ENCODE data around the gene PLCD3. TPM values are rescaled to one million over a fixed set of nuclear protein-coding genes. Genes with fewer than 3 reads are reported as not detected.
A peak's percentile ranks its signal among the peaks of the same experiment; 100 is the strongest.

Gene PLCD3
- total and polyA plus RNA-seq, 2 of the 13 experiments (the other 11 are each of a cell fraction or from before 2014, with no cell fraction given): 11.3 to 39.1 TPM

DNA sequence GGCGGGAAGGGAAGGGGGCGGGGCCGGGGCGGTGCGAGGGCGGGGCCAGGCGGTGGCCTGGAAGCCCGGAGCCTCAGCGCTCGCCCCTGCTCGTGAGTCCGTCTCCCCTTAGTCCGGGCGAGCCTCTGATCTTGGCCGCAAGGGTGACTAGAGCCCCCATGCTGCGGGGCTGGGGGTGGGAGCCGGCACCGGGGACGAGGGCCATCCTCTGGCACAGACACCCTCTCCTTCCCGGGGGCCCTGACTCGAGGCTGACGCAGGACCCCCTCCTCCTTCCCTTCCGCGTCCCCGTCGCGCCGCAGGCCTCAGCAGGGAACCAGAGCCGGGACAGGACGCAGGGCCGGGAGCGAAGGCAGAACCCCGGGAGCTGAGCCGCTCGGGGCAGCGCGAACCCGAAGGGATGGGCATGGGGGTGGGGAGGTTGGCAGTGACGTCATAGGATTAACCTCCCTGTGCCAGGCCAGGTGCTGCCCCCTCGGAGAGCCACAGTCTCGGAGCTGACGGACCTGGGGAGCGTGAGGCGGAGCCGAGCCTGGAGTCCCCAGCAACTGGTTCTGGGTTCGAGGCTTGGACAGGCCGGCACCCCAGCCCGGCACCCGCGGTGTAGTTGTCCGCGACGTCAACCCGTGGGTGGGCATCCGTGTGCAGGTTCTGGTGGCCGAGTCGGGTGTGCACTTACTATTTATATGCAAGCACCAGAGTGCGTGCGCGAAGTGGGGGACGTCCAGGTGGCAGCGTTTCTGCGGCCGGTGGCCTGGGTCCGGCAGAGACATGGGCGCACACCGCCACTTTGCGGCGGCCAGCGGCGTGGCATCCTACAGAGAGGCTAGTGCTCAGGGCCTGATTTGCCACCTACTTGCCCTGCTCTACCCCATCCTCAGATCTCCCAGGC lies 503 bp upstream of the PLCD3 start (continued):
- TF ChIP-seq, protein P1, sequence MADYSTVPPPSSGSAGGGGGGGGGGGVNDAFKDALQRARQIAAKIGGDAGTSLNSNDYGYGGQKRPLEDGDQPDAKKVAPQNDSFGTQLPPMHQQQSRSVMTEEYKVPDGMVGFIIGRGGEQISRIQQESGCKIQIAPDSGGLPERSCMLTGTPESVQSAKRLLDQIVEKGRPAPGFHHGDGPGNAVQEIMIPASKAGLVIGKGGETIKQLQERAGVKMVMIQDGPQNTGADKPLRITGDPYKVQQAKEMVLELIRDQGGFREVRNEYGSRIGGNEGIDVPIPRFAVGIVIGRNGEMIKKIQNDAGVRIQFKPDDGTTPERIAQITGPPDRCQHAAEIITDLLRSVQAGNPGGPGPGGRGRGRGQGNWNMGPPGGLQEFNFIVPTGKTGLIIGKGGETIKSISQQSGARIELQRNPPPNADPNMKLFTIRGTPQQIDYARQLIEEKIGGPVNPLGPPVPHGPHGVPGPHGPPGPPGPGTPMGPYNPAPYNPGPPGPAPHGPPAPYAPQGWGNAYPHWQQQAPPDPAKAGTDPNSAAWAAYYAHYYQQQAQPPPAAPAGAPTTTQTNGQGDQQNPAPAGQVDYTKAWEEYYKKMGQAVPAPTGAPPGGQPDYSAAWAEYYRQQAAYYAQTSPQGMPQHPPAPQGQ (CRISPR knock-in tag; IDR thresholded peaks at IDR 0.05; ENCODE audit: borderline replicate concordance): no peak
- TF ChIP-seq, protein P2, sequence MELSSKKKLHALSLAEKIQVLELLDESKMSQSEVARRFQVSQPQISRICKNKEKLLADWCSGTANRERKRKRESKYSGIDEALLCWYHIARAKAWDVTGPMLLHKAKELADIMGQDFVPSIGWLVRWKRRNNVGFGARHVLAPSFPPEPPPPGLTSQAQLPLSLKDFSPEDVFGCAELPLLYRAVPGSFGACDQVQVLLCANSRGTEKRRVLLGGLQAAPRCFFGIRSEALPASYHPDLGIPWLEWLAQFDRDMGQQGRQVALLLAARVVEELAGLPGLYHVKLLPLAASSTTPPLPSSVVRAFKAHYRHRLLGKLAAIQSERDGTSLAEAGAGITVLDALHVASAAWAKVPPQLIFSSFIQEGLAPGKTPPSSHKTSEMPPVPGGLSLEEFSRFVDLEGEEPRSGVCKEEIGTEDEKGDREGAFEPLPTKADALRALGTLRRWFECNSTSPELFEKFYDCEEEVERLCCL (CRISPR knock-in tag; IDR thresholded peaks at IDR 0.05; ENCODE audit: borderline replicate concordance): 0 out of 2 replicates have a peak, but pooled peaks have one; percentile 50
- TF ChIP-seq ZFP37 (CRISPR knock-in tag; IDR thresholded peaks at IDR 0.05; ENCODE audit: borderline replicate concordance) (peak; percentile 5; the same call in 1 of the 2 replicates), ZNF329 (CRISPR knock-in tag; IDR thresholded peaks at IDR 0.05; ENCODE audit: low read depth) (peak; percentile 79; the same call in 1 of the 2 replicates), HNF4G (IDR thresholded peaks at IDR 0.05; ENCODE audit: borderline replicate concordance, low read depth, low read length) (no peak; the same call in 1 of the 2 replicates), HNF4G (CRISPR knock-in tag; IDR thresholded peaks at IDR 0.05; ENCODE audit: borderline replicate concordance, low read depth) (peak; percentile 68; the same call in 1 of the 2 replicates), SRSF4 (IDR thresholded peaks at IDR 0.05; ENCODE audit: low read depth, low read length, poor library complexity, severe bottlenecking) (no peak), ZNF720 (CRISPR knock-in tag; IDR thresholded peaks at IDR 0.05) (0 out of 2 replicates have a peak, but pooled peaks have one; percentile 15), ZNF383 (CRISPR knock-in tag; IDR thresholded peaks at IDR 0.05; ENCODE audit: borderline replicate concordance) (0 out of 2 replicates have a peak, but pooled peaks have one; percentile 86), SMC3 (IDR thresholded peaks at IDR 0.05; ENCODE audit: low read length) (peak; percentile 1; the same call in 1 of the 2 replicates), ZNF251 (CRISPR knock-in tag; IDR thresholded peaks at IDR 0.05) (0 out of 2 replicates have a peak, but pooled peaks have one; percentile 39), SPEN (CRISPR knock-in tag; IDR thresholded peaks at IDR 0.05; ENCODE audit: low read depth) (peak; percentile 26; the same call in 1 of the 2 replicates), ATAD3A (CRISPR knock-in tag; IDR thresholded peaks at IDR 0.05) (no peak), ZNF761 (CRISPR knock-in tag; conservative IDR thresholded peaks at IDR 0.05) (peak; percentile 94), SNAI1 (CRISPR knock-in tag; IDR thresholded peaks at IDR 0.05; ENCODE audit: borderline replicate concordance) (peak; percentile 61; the same call in 1 of the 2 replicates), ZNF766 (CRISPR knock-in tag; IDR thresholded peaks at IDR 0.05; ENCODE audit: borderline replicate concordance) (no peak; the same call in 1 of the 2 replicates)
- TF ChIP-seq, protein P3, sequence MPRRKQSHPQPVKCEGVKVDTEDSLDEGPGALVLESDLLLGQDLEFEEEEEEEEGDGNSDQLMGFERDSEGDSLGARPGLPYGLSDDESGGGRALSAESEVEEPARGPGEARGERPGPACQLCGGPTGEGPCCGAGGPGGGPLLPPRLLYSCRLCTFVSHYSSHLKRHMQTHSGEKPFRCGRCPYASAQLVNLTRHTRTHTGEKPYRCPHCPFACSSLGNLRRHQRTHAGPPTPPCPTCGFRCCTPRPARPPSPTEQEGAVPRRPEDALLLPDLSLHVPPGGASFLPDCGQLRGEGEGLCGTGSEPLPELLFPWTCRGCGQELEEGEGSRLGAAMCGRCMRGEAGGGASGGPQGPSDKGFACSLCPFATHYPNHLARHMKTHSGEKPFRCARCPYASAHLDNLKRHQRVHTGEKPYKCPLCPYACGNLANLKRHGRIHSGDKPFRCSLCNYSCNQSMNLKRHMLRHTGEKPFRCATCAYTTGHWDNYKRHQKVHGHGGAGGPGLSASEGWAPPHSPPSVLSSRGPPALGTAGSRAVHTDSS (CRISPR knock-in tag; conservative IDR thresholded peaks at IDR 0.05): no peak
- TF ChIP-seq, protein P4, sequence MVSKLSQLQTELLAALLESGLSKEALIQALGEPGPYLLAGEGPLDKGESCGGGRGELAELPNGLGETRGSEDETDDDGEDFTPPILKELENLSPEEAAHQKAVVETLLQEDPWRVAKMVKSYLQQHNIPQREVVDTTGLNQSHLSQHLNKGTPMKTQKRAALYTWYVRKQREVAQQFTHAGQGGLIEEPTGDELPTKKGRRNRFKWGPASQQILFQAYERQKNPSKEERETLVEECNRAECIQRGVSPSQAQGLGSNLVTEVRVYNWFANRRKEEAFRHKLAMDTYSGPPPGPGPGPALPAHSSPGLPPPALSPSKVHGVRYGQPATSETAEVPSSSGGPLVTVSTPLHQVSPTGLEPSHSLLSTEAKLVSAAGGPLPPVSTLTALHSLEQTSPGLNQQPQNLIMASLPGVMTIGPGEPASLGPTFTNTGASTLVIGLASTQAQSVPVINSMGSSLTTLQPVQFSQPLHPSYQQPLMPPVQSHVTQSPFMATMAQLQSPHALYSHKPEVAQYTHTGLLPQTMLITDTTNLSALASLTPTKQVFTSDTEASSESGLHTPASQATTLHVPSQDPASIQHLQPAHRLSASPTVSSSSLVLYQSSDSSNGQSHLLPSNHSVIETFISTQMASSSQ (IDR thresholded peaks at IDR 0.05; ENCODE audit: low read depth): no peak
- TF ChIP-seq, protein P4 (CRISPR knock-in tag; IDR thresholded peaks at IDR 0.05; ENCODE audit: borderline replicate concordance): peak; percentile 44; the same call in 1 of the 2 replicates
